DMS 273 treated with DMSO at 0.1 percent for 48 hours (cell line): ENCODE data around the gene FAM83E.

Source experiments
- DNase-seq: peaks from one replicate; lab custom pipeline; 2025; lab: John Stamatoyannopoulos, UW

FAM83E gene

DNA sequence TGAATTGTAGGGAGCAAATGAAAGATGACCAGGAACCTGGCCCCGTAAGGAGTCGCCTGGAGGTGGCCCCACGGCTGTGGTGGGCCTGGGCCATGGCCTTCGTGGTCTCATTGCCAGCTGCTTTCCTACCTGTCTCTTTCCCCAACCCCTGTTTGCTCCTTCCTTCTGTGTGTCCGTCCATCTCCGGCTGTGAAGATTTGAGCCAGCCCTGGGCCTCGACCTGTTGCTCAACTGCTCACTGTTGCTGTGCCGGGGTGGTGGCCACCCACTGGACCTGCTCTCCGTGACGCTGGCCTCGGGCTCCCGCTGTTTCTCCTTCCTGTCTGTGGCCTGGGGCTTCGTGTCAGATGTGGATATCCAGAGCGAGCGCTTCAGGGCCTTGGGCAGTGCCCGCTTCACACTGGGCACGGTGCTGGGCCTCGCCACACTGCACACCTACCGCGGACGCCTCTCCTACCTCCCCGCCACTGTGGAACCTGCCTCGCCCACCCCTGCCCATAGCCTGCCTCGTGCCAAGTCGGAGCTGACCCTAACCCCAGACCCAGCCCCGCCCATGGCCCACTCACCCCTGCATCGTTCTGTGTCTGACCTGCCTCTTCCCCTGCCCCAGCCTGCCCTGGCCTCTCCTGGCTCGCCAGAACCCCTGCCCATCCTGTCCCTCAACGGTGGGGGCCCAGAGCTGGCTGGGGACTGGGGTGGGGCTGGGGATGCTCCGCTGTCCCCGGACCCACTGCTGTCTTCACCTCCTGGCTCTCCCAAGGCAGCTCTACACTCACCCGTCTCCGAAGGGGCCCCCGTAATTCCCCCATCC, 13.8 kb upstream of the FAM83E start:
- DNase-seq = no peak

DNA sequence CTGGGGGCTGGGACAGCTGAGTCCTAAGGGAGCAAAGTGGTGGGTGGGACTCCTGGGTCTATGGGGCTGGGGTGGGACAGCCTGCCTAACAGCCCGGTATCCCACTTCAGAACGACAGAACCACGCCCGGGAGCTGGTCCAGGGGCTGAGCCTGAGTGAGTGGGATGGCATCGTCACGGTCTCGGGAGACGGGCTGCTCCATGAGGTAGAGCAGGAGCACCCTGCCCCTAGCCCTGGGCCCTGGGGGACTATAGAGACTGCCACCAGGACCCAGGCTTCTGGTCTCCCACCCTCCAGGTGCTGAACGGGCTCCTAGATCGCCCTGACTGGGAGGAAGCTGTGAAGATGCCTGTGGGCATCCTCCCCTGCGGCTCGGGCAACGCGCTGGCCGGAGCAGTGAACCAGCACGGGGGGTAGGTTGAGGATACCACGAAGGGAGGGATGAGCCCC, 13.0 kb upstream of the FAM83E start:
- DNase-seq = no peak

DNA sequence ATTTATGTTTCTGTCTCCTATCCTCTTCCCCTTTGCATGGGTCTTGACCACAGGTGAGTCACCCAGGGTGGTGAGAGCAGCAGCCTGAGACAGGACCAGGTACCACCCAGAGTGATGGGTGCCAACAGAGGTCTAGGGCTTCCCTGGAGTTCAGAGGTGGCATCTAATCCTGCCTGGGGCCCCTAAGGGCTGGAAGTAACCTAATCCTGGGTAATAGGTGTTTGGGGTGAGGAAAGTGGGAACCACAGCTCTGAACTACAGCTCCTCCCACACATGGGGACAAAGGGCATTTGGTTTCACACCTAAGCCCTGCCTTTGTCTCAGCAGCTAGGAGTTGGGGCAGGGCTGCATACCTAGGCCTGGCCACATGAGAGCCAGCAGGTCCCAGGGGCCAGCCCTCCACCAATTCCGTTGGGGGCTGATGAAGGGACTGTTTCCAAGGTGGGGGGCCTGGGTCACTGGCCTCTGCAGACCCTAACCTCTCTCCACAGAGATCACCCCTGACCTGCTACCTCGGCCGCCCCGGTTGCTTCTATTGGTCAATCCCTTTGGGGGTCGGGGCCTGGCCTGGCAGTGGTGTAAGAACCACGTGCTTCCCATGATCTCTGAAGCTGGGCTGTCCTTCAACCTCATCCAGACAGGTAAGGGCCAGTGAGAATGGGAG, 12.5 kb upstream of the FAM83E start:
- DNase-seq = no peak

DNA sequence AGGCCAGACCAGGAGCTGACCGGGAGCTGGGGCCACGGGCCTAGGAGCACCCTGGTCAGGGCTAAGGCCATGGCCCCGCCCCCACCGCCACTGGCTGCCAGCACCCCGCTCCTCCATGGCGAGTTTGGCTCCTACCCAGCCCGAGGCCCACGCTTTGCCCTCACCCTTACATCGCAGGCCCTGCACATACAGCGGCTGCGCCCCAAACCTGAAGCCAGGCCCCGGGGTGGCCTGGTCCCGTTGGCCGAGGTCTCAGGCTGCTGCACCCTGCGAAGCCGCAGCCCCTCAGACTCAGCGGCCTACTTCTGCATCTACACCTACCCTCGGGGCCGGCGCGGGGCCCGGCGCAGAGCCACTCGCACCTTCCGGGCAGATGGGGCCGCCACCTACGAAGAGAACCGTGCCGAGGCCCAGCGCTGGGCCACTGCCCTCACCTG, 11.0 kb upstream of the FAM83E start:
- DNase-seq = no peak

DNA sequence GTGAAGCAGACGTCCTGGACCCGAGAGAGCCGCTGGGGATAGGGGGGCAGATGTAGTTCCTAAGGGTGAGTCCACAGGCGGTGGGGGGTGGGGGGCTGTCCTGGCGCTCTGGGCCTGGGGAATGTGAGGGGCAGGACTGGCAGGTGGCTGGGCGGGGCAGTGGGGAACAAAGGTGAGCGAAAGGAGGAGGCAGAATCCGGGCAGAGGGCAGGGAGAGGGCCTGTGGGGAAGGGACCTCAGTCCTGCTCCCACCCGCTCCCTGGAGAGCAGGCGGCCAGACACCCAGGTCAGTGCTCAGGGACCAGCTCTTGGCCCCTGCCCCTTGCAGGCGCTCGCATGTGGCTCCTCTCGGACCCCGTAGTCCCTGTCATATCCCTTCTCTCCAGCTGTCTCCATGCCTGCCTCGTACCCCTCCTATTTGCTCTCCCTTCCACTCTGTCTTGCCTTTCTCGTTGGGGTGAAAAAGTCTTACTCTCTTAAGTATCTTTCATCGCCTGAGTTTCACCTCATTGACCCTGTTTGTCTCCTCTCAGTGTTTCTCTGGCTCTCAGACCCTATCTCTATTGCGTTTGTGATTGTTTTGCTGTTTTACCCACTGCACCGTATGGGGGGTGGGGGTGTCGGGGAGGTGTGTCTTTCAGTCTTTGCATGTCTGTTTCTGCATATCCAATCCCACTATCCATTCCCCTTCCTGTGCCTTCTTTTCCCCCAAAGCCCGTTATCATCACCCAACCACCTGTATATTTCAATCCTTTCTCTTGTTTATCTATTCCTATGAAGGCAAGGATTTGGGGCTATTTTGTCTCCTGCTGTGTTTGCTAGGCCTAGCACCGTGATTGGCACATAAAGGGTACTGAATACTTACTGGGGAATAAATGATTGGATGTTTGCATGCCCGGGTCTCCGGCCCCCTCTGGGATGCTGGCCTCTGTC, 10.2 kb upstream of the FAM83E start:
- no peak for DNase-seq

DNA sequence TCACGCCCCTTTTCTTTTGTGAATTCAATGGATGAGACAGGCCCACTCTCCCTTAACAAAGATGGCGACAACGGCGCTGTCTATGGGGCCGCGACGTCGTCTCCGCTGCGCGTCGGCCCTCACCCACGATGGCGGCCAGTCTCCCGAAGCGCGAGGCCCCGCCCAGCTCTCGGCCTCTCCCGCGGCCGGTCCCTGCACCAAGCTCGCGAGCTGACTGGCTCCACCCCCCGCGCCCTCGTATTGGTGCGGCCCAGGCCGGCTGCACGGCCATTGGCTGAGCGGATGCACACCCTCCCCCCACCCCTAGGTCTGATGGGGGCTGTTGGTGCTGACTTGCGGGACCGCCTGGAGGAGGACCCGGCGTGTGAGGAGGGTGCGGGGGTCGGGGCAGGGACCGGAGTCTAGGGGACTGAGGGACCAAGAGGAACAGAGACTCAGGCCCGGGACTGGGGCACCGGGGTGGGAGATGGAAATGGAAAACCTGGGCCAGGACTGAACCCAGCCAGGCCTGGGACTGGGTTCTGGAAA, 9.3 kb upstream of the FAM83E start:
- DNase-seq = peak; percentile 95

DNA sequence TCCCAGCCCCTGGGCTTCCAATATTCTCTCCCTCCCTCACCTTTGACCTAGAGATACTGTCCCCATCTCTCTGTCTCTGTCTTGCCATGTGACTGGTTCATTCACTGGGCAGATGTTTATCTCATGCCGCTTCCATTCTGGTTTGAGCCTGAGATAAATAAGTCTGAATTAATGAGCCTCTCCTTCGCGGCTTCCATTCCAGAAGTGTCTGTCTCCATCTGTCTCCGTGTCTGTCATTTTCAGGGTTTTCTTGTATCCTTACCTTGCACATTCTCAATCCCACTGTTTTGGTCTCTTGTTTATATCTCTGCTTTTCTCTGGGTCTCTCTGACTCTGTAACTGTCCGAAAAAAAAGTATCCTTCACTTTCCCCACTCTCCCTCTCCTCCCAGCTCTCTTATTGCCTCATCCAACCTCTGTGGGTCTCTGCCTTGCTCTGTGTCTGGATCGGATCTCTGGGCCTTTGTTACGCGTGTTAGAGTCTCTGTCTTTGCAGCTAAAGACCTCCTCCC, 8.7 kb upstream of the FAM83E start:
- DNase-seq = peak; percentile 58

DNA sequence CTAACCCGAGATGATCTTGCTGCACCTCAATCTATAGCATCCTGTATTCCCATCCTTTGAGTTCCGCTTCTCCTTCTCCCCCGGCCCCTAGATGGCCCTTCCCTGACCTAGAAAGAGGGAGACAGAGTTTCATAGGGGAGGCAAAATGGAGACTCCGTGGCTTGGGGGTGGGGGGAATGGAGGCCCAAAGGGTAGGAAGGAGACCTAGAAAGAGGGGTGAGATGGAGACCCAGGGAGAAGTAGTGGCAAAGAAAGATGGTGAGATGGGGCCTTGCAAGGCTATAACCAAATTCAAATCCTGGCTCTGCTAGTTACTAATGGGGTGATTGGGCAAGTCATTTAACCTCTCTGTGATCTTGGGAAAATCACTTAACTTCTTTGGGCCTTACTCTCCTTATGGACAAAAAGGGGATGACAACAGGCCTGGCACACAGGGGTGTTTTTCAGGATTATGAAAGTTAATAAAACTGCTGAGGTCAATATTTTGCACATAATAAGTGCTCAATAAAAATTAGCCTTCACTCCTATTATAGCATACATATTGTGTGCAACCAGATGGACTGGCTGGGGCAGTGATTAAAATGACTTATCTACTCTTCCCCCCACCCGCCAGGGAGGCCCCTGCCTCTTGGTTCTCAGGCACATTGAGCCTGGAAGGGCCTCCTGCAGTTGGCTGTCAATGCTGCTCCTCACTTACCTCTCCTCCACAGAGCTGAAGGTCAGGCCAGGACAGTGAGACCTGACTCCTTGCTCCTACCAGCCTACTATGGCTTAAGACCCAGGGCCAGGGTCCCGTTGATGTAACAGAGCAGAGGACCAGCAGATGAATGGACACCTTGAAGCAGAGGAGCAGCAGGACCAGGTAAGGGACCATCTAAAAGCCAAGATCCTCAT, 5.1 kb upstream of the FAM83E start:
- no peak for DNase-seq

DNA sequence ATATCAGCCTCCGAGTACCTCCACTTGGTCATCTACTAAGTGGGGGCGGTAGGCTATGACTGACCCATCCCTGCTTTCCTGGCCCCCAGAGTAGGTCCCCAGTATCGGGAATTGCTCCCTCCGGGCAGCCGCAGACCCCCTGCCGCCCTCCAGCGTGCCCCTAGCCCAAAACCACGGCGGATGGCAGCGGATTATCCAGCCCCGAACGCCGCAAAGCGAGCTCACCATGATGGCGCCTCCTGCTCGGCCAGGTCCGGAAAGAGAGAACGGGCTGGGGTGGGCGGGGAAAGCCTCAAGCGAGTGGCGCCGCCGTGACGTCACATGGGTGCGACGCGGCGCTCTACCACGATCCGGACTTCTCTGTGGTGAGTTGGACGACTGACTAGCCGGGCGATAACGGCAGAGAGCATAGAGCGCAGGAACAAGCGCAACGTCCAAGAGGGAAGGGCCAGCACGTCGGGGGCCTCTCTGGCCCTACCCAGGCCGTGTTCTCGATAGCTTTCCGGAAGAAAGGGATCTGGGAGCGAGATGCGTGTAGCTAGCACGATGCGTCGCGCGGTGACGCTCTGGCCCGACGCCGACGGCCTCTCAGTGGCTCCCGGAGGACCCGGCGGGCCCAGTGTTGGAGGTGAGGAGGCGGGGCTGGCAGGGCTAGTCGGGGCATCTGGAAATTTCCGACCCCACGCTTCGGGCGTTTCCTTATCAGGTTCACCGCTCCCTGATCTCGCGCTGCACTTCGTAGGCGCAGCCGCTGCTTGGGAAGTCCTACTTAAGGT, 4.2 kb upstream of the FAM83E start, which contains the start of the genes RPL18 and SPHK2:
TSS of gene RPL18 (minus strand) at position 263 of the 776 bp plus-strand sequence. CDS start at position 228, 35 bp downstream.
TSS of gene SPHK2 (plus strand) at position 591 of the 776 bp plus-strand sequence. CDS start 1,009 bp downstream, outside the sequence.
- peak; percentile 99 for DNase-seq

DNA sequence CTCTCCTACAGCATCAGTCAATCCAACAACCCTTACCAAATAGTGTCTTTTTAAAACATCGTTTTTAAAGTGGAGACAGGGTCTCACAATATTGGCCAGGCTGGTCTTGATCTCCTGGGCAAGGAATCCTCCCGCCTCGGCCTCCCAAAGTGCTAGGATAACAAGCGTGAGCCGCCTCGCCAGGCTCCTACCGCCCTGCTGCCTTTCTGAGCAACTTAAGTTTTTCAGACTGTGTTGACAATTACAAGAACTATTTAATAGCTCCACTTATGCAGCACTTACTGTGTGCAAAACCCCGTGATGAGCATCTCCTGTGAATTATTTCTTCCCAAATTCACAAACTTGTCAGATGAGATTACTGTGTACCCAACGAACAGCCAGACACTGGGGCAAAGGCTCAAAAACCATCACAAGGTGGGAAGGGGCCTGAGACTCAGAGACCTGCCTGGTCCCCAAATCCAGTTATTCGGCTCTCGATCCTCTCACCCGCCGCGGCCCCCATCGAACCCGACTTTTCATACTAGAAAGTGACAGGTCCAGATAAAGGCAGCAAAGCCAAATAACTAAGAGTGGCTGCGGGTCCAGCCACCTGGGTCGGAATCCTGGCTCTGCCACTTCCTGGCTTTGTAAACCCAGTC, 3.5 kb upstream of the FAM83E start:
- DNase-seq = no peak

DNA sequence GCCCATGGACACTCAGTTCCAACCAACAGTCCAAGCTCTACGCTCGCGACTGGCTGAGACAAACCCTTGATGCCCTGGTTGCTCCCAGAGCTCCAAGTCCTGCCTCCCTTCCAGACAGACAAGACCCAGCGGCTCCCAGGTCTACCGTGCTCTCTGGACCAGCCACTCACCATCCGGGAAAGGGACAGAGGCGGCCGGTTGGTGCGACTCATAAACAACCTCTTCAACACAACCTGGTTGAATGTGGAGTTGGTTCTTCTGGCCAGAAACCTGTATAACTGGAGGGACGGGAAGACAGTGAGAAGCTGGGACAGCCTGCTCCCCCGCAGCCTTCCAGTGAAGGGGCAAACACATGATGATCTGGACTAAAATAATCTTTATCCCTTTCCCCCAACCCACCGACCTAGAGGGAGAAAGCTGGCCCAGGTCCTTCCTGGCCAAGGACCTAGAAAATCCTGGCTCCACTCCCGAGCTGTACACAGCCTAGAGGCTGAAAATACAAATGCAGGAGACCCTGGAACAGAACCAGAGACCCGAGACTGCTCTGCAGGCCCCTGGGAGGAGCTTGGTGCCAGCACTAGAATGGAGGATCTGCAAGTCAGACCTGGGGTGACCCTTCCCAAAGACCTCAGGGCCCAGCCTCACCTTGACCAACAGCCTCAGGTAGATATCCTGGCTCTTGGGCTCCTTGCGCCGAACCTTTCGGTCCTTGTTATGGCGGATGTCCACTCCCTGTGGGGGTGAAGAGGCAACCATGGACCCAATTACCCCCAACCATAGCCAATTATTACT, 2.5 kb upstream of the FAM83E start:
- DNase-seq = no peak

DNA sequence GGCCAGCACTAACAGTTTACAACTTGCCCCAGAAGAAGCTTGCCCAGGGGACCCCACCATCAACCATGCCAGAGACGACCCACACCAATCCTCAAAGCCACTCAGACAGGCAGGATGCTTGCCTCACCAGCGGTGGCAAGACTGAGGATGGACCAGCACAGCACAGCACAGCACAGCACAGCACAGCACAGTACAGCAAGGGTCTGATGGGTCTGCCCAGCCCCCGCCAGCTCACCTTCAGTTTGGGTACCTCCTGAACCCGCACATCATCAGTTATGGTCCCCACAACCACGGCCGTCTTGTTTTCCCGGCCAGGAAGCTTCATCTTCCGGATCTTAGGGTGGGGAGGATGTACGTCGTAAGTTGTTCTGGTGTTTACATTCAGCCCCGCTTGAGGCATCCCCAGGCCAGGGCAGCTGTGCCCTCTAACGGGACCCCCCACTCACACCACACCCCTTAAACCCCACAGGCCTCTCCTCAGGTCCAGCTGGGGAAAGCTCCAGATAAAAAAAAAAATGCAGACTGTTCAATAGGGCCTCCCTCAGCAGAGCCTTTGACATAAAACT, 1.7 kb upstream of the FAM83E start:
- DNase-seq = no peak

DNA sequence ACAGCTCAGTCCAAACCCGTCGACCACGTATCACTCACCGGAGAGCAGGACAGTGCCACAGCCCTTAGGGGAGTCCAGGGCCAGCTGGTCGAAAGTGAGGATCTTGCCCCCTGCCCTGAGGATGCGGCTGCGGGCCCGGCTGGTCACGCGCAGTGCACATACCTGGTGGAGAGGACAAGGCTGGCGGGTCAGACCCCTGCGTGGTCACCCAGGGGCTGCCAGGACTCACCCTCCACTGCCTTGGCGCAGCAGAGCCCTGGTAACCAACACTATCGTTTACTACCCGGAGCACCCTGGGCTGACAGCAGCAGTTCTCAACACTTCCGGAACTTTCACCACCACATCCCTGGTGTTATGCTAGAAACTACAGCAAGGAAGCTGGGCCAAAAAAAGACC, 1.2 kb upstream of the FAM83E start:
- no peak for DNase-seq

DNA sequence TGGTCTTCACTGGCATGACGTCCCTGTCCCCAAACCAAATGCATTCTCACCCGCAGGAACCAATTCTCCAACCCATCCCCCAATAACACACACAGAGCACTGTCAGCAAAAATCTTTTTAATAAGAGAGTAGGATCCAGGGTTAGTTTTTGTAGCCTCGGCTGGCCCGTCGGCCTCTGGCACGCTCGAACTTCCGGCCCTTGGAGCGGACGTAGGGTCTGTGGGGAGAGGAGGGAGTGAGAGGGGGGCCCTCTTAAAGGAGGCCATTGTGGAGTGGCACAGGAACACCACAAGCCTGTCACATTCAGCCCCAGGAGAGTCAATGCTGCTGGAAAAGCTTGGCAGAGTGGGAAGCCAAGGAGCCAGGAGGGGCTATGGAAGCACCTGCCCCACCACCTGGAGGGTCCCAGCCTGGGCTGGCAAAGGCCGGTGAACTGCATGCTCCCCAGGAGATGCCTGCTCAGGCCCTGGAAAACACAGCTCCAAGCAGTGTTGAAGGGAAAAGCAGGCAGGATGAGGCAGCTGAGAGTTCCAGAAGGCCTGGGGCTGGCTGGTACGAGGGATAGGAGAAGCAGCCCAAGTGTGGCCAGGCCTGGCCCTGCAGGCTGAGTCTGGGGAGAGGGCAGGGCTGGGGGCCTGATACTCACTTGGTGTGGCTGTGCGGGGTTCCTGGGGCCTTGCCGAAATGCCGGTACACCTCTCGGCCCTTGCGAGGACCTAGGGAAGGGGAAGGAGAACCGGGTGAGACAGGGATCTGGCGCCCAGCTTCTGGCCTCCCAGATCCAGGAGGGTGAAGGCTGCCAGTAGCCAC, 560 bp upstream of the FAM83E start:
- no peak for DNase-seq

DNA sequence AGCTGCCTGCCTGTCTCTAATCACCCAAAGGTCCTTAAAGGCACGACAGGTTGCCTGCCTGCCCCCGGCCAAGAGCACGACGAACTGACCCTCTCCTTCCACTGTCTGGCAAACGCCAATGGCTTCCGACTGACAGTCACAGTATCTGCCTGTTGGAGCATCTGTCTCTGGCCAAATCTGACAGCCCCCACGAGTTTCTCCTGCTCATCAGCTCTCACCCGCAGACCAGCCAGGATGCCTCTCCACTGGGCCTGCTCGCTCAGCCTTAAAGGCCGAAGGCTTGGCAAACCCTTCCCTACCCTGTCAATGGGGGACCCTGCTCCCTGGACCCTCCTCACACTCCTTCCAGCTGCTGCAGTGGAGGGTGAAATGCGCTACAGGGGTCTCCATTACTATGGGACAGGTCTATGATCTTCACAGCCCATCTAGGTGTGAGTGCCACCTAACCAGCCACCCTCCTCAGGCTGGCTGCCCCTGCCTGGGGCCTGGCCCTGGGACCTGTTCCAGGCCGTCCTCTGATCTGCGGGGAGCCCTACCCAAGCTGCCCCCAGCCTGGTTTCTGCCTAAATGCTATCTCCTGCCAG, 932 bp downstream of the FAM83E start:
- DNase-seq = no peak

DNA sequence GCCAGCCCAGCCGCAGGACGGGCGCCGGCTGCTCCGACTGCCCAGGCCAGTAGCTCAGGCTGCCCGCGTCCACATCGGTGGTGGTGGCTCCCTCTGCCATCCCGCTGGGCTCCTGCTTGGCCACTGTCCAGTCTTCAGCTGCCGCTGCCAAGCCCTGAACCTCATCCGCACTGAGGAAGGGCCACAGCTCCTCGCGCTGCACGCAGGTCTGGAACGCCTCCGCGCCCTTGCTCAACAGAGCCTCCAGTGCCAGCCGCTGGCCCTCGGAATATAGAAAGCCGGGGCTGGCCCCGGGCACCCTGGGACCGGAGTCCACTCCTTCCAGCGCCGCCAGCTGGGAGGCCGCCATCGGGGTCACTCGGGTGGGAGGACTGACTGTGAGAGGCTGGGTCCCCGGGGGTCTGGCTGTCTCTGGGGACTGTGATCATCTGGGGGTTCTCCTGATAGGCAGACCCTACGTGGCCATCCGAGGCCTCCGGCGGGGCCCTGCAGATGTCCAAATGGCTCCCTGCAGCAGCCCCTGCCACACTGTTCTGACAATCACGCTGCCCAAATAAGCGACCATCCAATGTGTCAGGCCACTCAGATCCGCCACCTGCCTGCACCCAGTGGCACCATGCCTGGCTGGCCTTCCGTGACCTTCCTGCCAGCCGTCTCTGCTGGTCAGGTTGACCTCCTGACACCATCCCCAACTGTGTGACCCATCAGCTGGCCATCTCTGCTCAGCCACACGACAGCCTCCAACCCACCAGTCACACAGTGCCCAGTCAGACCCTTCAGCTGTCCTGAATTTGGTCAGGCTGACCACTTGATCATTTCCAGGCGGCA, 1.6 kb downstream of the FAM83E start:
- DNase-seq = no peak
